ENCODE data around the gene DOCK11.

The DOCK11 gene

DNA sequence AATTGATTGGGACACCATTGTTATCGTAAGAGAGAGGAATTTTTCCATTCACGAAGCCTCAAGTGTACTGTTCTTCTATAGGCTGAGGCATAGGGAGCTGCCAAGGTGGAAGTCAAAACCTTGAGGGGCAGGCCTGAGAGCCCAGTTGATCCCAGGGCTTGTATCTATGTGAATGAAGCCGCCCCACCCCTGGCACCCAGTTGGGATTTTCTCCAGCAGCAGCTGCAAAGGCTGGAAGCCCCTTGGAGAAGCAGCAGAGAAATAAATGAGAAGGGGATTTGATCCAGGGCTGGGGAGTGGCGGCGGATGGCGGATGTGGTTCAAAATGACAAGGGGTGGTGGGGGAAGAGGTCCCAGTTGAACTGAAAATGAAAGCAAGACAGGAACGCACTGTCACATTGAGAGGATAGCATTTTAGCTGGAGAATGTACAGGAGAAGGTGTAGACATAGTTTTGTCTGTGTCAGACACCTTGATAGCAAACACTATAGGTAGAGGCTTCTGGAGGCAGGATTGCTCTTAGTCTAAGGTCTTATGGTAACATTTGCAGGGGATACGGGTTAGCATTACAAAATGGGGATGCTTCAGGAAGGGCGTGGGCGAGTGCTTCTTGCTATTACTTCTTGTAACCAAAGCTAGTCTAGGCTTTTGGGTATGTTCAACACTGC lies 32.6 kb downstream of the DOCK11 start:
- DNase-seq (ENCODE audit: low spot score) (no peak), FAIRE-seq (no peak)

- FAIRE-seq (no peak), DNase-seq (ENCODE audit: low spot score) (no peak)
These were observed 34.8 kb downstream of the DOCK11 start for GRCh38 chrX:118530219-118530911.

- FAIRE-seq (no peak), DNase-seq (ENCODE audit: low spot score) (no peak)
These were observed 39.3 kb downstream of the DOCK11 start for GRCh38 chrX:118534716-118535493.

DNA sequence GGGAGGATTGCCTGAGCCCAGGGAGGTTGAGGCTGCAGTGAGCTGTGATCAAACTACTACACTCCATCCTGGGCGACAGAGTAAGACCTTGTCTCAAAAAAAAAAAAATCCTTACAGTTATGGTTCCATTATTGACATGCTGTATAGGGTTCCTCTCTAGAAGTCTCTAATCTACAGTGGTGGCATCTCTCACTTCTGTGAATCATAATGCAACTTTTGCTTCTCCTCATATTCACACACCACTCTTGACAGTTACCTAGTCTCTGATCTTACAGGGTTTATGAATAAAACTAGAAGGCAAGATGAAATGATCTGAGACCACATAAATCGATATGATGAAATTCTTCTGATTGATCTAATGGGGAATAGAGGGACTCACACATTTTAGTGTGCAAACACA lies 40.6 kb downstream of the DOCK11 start:
- DNase-seq (ENCODE audit: low spot score) (no peak), FAIRE-seq (no peak)

DNA sequence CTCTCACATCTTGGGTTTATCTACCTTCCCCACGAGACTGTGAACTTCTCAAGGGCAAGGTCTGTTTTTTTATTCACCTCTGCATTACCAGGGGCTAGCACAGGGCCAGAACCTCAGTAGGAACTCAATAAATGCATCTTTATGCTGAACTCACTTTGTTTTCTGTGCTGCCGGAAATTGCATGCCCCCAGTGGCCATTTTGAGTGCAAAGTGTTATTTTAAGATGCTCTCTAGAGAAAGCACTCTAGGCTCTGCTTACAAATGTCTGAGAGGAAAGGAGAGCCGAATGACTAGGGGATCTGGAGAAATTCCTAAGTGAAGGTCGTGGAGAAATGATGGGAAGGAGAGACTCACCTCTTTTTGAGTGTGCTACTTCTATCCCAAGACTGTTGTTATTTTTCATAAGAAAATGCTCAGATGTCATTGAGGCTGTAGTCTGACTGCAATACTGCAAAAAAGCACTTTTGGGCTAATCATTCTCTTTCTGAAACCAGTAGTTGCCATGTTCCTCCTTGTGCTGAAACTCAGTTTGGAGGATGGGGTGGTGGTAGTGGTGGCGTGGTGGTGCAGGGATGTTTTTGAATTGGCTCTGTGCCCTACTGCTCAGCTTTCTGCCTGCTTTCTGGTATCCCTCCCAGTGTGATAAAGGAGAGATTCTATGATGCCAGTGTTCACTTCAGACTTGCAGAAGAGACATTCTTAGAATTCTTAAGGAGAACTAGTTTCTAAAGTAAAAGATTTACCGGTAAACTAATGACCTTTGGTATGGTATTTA lies 41.3 kb downstream of the DOCK11 start:
- no peak for FAIRE-seq

DNA sequence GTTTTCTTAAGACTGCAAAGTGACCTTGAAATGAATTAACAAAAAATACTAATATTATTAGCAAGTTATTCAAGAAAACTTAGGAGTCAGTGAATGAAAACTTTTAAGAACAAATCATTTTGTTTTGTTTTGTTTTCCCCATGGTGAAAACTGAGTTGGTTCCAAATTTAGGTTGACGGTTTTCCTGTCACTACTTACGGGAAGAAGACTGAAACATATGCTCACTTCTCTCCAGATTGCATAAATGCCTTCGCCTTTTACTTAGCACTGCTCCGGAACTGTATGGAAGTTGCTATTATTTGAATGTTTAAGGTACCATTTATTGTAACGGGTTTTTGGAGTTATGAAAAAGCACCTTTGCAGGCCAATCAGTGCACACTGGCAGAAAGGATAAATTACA lies 42.8 kb downstream of the DOCK11 start:
- FAIRE-seq (no peak), DNase-seq (ENCODE audit: low spot score) (no peak)

More for the DNA sequence above, 41.3 kb downstream of the DOCK11 start:
- DNase-seq (ENCODE audit: low spot score), result peak; percentile 4

DNA sequence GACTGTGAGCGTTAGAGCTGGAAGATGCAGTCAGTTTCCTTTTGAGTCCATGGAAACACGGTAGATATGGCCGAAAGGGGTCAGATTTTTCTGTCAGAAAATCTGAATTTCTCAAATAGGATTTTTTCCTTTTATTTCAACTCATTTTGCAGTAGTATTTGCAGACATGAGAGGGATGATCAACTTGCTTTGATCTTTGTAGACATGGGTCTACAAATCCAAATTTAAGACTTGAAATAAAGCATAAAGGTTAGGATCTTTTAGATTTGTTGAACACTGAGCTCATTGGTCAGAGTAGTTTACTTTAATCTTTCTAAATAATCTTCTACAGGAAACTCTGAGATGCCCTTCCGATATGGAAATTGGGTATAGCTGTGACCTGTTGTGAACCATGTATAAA lies 44.7 kb downstream of the DOCK11 start:
- DNase-seq (ENCODE audit: low spot score) (no peak), FAIRE-seq (no peak)

DNA sequence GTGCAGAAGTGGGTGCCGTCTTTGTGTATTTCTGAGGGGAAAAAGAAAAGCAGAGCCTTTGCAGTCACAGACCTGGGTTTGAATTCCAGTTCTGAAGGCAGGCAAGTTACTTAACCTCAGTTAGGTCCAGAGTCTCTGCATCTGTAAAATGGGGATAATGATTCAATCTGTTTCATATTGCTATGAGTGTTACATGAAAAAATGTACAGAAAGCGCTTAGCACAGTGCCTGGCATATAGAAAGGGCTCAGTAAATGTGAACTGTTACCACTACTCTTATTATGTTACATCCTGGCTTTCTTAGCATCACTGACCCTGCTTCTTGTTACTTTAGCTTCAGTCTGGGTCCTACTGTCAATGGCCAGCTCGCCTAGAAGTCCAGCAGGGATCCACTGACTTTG lies 45.9 kb downstream of the DOCK11 start:
- FAIRE-seq (no peak), DNase-seq (ENCODE audit: low spot score) (no peak)

GRCh38 chrX:118545510-118545909 lies 49.9 kb downstream of the DOCK11 start:
- no peak for FAIRE-seq
- DNase-seq (ENCODE audit: low spot score), result peak; percentile 3

- DNase-seq (ENCODE audit: low spot score) (no peak), FAIRE-seq (no peak)
These were observed 53.2 kb downstream of the DOCK11 start for GRCh38 chrX:118548841-118549240.

GRCh38 chrX:118550792-118551191 lies 55.2 kb downstream of the DOCK11 start:
- DNase-seq (ENCODE audit: low spot score) (no peak), FAIRE-seq (no peak)

- DNase-seq (ENCODE audit: low spot score) (no peak), FAIRE-seq (no peak)
These were observed 55.8 kb downstream of the DOCK11 start for GRCh38 chrX:118551426-118551825.

GRCh38 chrX:118552121-118552900 lies 56.7 kb downstream of the DOCK11 start:
- peak; percentile 3 for DNase-seq (ENCODE audit: low spot score)
- no peak for FAIRE-seq

- no peak for FAIRE-seq
- no peak for DNase-seq (ENCODE audit: low spot score)
These were observed 57.6 kb downstream of the DOCK11 start for GRCh38 chrX:118553042-118553710.

GRCh38 chrX:118554511-118554910 lies 58.9 kb downstream of the DOCK11 start:
- FAIRE-seq, result no peak
- DNase-seq (ENCODE audit: low spot score), result no peak

DNA sequence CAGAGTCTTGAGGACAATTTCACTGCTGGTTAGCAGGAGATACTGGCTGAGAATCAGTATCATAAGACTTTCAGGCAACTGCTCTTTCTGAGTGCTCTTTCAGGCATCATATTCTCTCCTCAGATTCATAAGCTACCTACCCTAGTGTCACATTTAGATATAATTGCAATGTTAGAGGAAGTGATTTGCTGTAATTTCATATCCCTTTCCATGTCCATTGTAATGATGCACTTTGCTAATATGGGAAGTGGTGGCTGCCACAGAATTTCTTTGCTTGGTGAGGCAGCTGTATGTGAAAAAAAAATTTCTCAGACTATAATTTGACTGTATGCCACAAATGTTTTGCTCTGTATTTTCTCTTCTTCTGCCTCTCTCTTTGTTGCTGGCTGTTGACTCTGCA lies 63.3 kb downstream of the DOCK11 start:
- DNase-seq (ENCODE audit: low spot score) (no peak), FAIRE-seq (no peak)

- no peak for DNase-seq (ENCODE audit: low spot score)
- FAIRE-seq, result no peak
These were observed 64.9 kb downstream of the DOCK11 start for GRCh38 chrX:118560489-118560888.

DNA sequence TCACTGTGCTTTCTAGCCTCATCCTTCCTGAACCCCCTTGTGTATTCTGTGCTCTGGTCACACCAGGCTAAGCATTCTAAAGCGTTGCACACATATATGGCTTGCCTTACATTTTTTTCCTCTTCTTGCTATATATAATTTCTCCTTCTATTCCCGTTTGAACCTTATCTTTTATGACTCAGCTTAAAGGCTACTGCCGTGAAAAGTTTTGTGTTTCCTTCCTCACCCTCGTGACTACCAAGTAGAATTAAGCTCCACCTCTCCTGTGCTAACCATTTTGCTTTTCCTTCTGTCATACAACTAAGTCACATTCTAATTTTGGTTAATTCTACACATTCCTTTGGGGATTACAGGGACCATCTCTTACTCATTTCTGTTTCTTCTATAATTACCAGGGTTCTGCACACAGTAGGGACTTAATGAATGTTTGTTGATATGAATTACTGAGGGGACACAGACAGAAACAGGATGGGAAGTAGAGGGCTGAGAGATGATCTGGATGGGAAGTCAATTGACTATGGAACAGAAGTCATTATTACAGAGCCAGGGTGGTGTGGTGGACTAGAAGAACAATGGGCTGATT lies 67.1 kb downstream of the DOCK11 start:
- FAIRE-seq (no peak), DNase-seq (ENCODE audit: low spot score) (no peak)

- DNase-seq (ENCODE audit: low spot score), result no peak
- no peak for FAIRE-seq
These were observed 68.9 kb downstream of the DOCK11 start for GRCh38 chrX:118564498-118564897.

DNA sequence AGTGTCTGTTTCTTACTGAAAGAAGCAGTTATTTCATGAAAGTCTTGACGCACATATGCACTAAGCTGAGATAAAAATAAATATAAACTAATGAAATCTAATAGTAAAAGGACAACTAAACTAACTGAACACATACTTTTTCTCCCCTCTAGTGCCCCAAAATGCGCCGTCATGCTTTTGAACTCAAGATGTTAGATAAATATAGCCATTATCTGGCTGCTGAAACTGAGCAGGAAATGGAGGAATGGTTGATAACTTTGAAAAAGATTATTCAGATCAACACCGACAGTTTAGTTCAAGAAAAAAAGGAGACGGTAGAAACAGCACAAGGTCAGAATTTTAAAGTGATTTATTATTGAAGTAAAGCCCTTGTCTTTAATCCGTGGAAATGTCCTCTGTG lies 70.2 kb downstream of the DOCK11 start:
- DNase-seq (ENCODE audit: low spot score) (no peak), FAIRE-seq (no peak)

Measured in urothelium cell line (cell line).